ENCODE results near the gene KANSL1. TPM values are rescaled to one million over a fixed set of nuclear protein-coding genes. Genes with fewer than 3 reads are reported as not detected.
"Not testable (repeated sequence)": the region's sequence is repeated elsewhere in the genome, so short reads cannot be mapped to it uniquely, and the experiment has no call there.

The KANSL1 gene
- total RNA-seq, 1 experiment from 2014 or later, result 47.6 TPM

DNA sequence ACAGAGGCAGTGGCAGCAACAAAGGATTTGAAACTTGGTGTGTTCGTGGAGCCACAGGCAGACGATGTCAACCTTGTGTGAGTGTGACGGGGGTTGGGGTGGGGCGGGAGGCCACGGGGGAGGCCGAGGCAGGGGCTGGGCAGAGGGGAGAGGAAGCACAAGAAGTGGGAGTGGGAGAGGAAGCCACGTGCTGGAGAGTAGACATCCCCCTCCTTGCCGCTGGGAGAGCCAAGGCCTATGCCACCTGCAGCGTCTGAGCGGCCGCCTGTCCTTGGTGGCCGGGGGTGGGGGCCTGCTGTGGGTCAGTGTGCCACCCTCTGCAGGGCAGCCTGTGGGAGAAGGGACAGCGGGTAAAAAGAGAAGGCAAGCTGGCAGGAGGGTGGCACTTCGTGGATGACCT lies 168.6 kb downstream of the KANSL1 start:
- no TSS peak for BruUV-seq (replicated peaks)
- H3K9me2 ChIP-seq (replicated peaks; ENCODE audit: low read length), result no peaks in the 10 kb centered on the region
- no peaks in the 10 kb centered on the region for H3K9me3 ChIP-seq (ENCODE audit: low read length)
- peaks cover 13% of the 10 kb centered on the region for H3K36me3 ChIP-seq (ENCODE audit: low read depth, low read length)
- H3K27ac ChIP-seq (ENCODE audit: low read length), result no peak overlapping the region
- no peak overlapping the region for H3K9ac ChIP-seq (ENCODE audit: low read length)
- no peak overlapping the region for H3K4me3 ChIP-seq (ENCODE audit: low read length)
- ChIA-PET CTCF (no interaction called here), POLR2A (ENCODE audit: unreplicated experiment) (no interaction called here)
- H3F3A ChIP-seq (ENCODE audit: low read length, unreplicated experiment), result no peaks in the 10 kb centered on the region
- H3K27me3 ChIP-seq (ENCODE audit: low read length), result no peaks in the 10 kb centered on the region
- TF ChIP-seq EZH2 (IDR thresholded peaks at IDR 0.05; ENCODE audit: low read length, unreplicated experiment), result no peak
- TF ChIP-seq EZH2phosphoT487 (IDR thresholded peaks at IDR 0.05; ENCODE audit: borderline replicate concordance, low read length), result no peak
- no peak for TF ChIP-seq CTCF (conservative IDR thresholded peaks at IDR 0.05; ENCODE audit: low read depth, low read length)
- H2AFZ ChIP-seq (ENCODE audit: low read length), result no peak overlapping the region
- DNase-seq (no peak), ATAC-seq (no peak)
- no peaks in the 10 kb centered on the region for H4K20me1 ChIP-seq (ENCODE audit: low read length)
- H3K4me2 ChIP-seq (ENCODE audit: low read length), result no peak overlapping the region
- intact Hi-C loops (cut with micrococcal nuclease), result no loop called here
- no peaks in the 10 kb centered on the region for H3K79me2 ChIP-seq (ENCODE audit: low read length)
- no peaks in the 10 kb centered on the region for H3K4me1 ChIP-seq (ENCODE audit: insufficient read depth, low read length)

DNA sequence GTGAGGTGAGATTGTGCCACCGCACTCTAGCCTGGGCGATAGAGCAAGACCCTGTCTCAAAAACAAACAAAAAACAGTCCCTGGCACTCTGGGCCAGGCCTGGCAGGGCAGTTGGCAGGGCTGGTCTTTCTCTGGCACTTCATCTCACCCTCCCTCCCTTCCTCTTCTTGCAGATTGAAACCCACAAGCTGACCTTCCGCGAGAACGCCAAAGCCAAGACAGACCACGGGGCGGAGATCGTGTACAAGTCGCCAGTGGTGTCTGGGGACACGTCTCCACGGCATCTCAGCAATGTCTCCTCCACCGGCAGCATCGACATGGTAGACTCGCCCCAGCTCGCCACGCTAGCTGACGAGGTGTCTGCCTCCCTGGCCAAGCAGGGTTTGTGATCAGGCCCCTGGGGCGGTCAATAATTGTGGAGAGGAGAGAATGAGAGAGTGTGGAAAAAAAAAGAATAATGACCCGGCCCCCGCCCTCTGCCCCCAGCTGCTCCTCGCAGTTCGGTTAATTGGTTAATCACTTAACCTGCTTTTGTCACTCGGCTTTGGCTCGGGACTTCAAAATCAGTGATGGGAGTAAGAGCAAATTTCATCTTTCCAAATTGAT lies 169.3 kb downstream of the KANSL1 start:
- no peak for DNase-seq
- Histone ChIP-seq H3F3A (ENCODE audit: low read length, unreplicated experiment) (no peaks in the 10 kb centered on the region), H3K4me3 (ENCODE audit: low read length) (no peak overlapping the region), H4K20me1 (ENCODE audit: low read length) (no peaks in the 10 kb centered on the region), H3K9me2 (replicated peaks; ENCODE audit: low read length) (no peaks in the 10 kb centered on the region), H3K4me2 (ENCODE audit: low read length) (no peak overlapping the region), H3K27me3 (ENCODE audit: low read length) (no peaks in the 10 kb centered on the region), H3K36me3 (ENCODE audit: low read depth, low read length) (peaks cover 11% of the 10 kb centered on the region), H3K27ac (ENCODE audit: low read length) (no peak overlapping the region), H2AFZ (ENCODE audit: low read length) (no peak overlapping the region), H3K79me2 (ENCODE audit: low read length) (no peaks in the 10 kb centered on the region), H3K9me3 (ENCODE audit: low read length) (no peaks in the 10 kb centered on the region), H3K9ac (ENCODE audit: low read length) (no peak overlapping the region), H3K4me1 (ENCODE audit: insufficient read depth, low read length) (no peaks in the 10 kb centered on the region)
- ChIA-PET CTCF (no interaction called here), POLR2A (ENCODE audit: unreplicated experiment) (no interaction called here)
- ATAC-seq, result no peak
- intact Hi-C loops (cut with micrococcal nuclease), result no loop called here
- BruUV-seq (replicated peaks), result no TSS peak
- TF ChIP-seq CTCF (conservative IDR thresholded peaks at IDR 0.05; ENCODE audit: low read depth, low read length), result no peak
- TF ChIP-seq EZH2phosphoT487 (IDR thresholded peaks at IDR 0.05; ENCODE audit: borderline replicate concordance, low read length), result no peak
- no peak for TF ChIP-seq EZH2 (IDR thresholded peaks at IDR 0.05; ENCODE audit: low read length, unreplicated experiment)

- H3K9me3 ChIP-seq (ENCODE audit: low read length); H3K79me2 ChIP-seq (ENCODE audit: low read length); H2AFZ ChIP-seq (ENCODE audit: low read length); POLR2A ChIA-PET (ENCODE audit: unreplicated experiment); DNase-seq; H4K20me1 ChIP-seq (ENCODE audit: low read length); BruUV-seq (replicated peaks); H3K4me2 ChIP-seq (ENCODE audit: low read length); H3K27me3 ChIP-seq (ENCODE audit: low read length); intact Hi-C loops (cut with micrococcal nuclease); H3K4me1 ChIP-seq (ENCODE audit: insufficient read depth, low read length); H3K9ac ChIP-seq (ENCODE audit: low read length); H3K4me3 ChIP-seq (ENCODE audit: low read length); H3F3A ChIP-seq (ENCODE audit: low read length, unreplicated experiment); CTCF ChIA-PET; H3K27ac ChIP-seq (ENCODE audit: low read length); H3K36me3 ChIP-seq (ENCODE audit: low read depth, low read length); ATAC-seq; H3K9me2 ChIP-seq (replicated peaks; ENCODE audit: low read length): not testable (repeated sequence)
Measured at GRCh38 chr17:46023366-46023765, 169.9 kb downstream of the KANSL1 start.

Data from PC-3 (cell line).